Gastroesophageal sphincter (tissue), 4 donors: ENCODE data around the gene RBMX2. TPM values are rescaled to one million over a fixed set of nuclear protein-coding genes. Genes with fewer than 3 reads are reported as not detected.

Source experiments
- ATAC-seq: fragments of 150-250 bp; one replicate; pipeline ENCODE4 v1.9.1; 2016; ENCODE audit warnings: mild to moderate bottlenecking, moderate library complexity
- H3K27ac ChIP-seq, 4 donors: fragments of 200-600 bp; sonication (generic) in 3 of 4; 1 replicate in 3 of 4; 2 replicates in 1 of 4; pipeline ENCODE4 v1.5.1; 2016 to 2019
- H3K27me3 ChIP-seq: fragments of 200-600 bp; sonication (generic); one replicate; pipeline ENCODE4 v1.5.1; 2019
- H3K36me3 ChIP-seq, 2 donors: fragments of 200-600 bp; sonication (generic); one replicate each; pipeline ENCODE4 v1.5.1; 2019; ENCODE audit warnings: control low read depth in 1 of 2
- H3K4me1 ChIP-seq, 3 donors: fragments of 200-600 bp; sonication (generic); 1 replicate in 2 of 3; 2 replicates in 1 of 3; pipeline ENCODE4 v1.5.1; 2016 to 2019; ENCODE audit warnings: control low read depth in 2 of 3
- H3K4me3 ChIP-seq, 2 donors: fragments of 200-600 bp; sonication (generic); one replicate each; pipeline ENCODE4 v1.5.1; 2019; ENCODE audit warnings: mild to moderate bottlenecking in 1 of 2, moderate library complexity in 1 of 2
- H3K9me3 ChIP-seq, 3 donors: fragments of 200-600 bp; sonication (generic); one replicate each; pipeline ENCODE4 v1.5.1; 2017 to 2019; ENCODE audit warnings: control low read depth in 2 of 3
- EP300 ChIP-seq: sonication (generic); formaldehyde crosslinking; IDR thresholded peaks from one replicate; pipeline ENCODE4 v1.6.1; 2017; ENCODE audit warnings: antibody characterized with exemption, mild to moderate bottlenecking
- POLR2A ChIP-seq, 2 donors: fragments of 450-650 bp; IDR thresholded peaks; one replicate each; pipeline ENCODE4 v1.6.1; 2017; ENCODE audit warnings: antibody characterized with exemption in 2 of 2, mild to moderate bottlenecking in 2 of 2, moderate library complexity in 1 of 2
- POLR2AphosphoS5 ChIP-seq: sonication (generic); formaldehyde crosslinking; IDR thresholded peaks from one replicate; pipeline ENCODE4 v1.6.1; 2017; ENCODE audit warnings: antibody characterized with exemption
- WGBS, 2 donors: methylation state at CpG; one replicate each; pipeline ENCODE4 v1.1.5; 2018; ENCODE audit warnings: low coverage in 1 of 2; 5-methylcytosine and 5-hydroxymethylcytosine counted together
- total RNA-seq, 4 donors: library from RNA; depleted of rRNA; stranded (reverse); fragments of >200 nt; gene quantifications; one replicate each; pipeline ENCODE4 v1.1.0, GENCODE V29; 2016
- TF ChIP-seq, protein P1 (sequence below), 4 experiments: fragments of 200-600 bp in 2 of 4; fragments of 450-650 bp in 2 of 4; sonication (generic) in 1 of 4; IDR thresholded peaks; one replicate each; pipeline ENCODE4 v1.5.1; 2017 to 2019; ENCODE audit warnings: antibody characterized with exemption in 4 of 4, mild to moderate bottlenecking in 2 of 4, moderate library complexity in 2 of 4

The RBMX2 gene
- total RNA-seq, 4 donors from 2014 or later, result 14.8 to 19.5 (median 18.0) TPM

DNA sequence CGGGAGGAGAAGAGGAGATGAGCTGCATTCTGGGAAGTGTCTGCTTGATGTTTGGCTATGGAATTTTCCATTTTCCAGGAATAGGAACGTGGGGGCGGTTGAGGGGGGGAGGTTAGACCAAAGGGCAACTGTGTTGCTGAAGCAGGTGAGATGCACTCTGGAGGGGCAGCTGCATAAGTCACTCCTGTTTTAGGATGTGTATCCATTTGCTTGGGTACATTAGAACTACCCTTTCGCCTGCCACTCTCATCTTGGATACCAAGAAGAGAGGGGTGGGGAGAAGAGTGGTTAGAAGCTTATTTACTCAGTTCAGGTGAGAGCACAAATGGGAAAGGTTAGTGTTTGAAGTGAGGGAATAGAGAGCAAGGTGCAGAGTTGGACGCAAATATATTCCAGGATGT is 15.4 kb upstream of the RBMX2 start:
- Histone ChIP-seq H3K27ac (no peak overlapping the region), H3K4me3 (no peak overlapping the region), H3K36me3 (no peaks in the 10 kb centered on the region), H3K4me1 (no peaks in the 10 kb centered on the region), H3K9me3 (no peaks in the 10 kb centered on the region), H3K27me3 (no peaks in the 10 kb centered on the region)
- ATAC-seq, result no peak
- 32 to 68% methylated on average over 2 to 3 of the region's 5 CpGs for WGBS, 2 donors
- TF ChIP-seq POLR2AphosphoS5, result no peak
- TF ChIP-seq POLR2A (IDR thresholded peaks at IDR 0.05), result no peak
- TF ChIP-seq EP300, result no peak
- TF ChIP-seq, protein P1, sequence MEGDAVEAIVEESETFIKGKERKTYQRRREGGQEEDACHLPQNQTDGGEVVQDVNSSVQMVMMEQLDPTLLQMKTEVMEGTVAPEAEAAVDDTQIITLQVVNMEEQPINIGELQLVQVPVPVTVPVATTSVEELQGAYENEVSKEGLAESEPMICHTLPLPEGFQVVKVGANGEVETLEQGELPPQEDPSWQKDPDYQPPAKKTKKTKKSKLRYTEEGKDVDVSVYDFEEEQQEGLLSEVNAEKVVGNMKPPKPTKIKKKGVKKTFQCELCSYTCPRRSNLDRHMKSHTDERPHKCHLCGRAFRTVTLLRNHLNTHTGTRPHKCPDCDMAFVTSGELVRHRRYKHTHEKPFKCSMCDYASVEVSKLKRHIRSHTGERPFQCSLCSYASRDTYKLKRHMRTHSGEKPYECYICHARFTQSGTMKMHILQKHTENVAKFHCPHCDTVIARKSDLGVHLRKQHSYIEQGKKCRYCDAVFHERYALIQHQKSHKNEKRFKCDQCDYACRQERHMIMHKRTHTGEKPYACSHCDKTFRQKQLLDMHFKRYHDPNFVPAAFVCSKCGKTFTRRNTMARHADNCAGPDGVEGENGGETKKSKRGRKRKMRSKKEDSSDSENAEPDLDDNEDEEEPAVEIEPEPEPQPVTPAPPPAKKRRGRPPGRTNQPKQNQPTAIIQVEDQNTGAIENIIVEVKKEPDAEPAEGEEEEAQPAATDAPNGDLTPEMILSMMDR (IDR thresholded peaks at IDR 0.05), result no peak

GRCh38 chrX:130393451-130394074 is 8.2 kb upstream of the RBMX2 start:
- TF ChIP-seq POLR2AphosphoS5 (no peak), EP300 (no peak)
- TF ChIP-seq, protein P1 (IDR thresholded peaks at IDR 0.05), result peak; percentile 28 to 63 (median 42)
- Histone ChIP-seq H3K27me3 (no peaks in the 10 kb centered on the region), H3K36me3 (no peaks in the 10 kb centered on the region), H3K4me3 (no peak overlapping the region), H3K27ac (no peak overlapping the region), H3K9me3 (no peaks in the 10 kb centered on the region), H3K4me1 (no peaks in the 10 kb centered on the region)
- WGBS, 2 donors, result 33 to 35% methylated on average over 1 to 5 of the region's 5 CpGs
- ATAC-seq, result no peak

- no peak overlapping the region for H3K4me3 ChIP-seq
- no peak overlapping the region for H3K27ac ChIP-seq
- no peaks in the 10 kb centered on the region for H3K36me3 ChIP-seq
- no peaks in the 10 kb centered on the region for H3K9me3 ChIP-seq
- ATAC-seq, result no peak
- TF ChIP-seq POLR2A (IDR thresholded peaks at IDR 0.05) (no peak), POLR2AphosphoS5 (no peak), EP300 (no peak)
- TF ChIP-seq, protein P1 (IDR thresholded peaks at IDR 0.05), result no peak
- WGBS, 2 donors, result 29 to 43% methylated on average over 3 to 6 of the region's 7 CpGs
- no peaks in the 10 kb centered on the region for H3K4me1 ChIP-seq
- H3K27me3 ChIP-seq, result no peaks in the 10 kb centered on the region
Measured at GRCh38 chrX:130395341-130395740, 6.4 kb upstream of the RBMX2 start.

DNA sequence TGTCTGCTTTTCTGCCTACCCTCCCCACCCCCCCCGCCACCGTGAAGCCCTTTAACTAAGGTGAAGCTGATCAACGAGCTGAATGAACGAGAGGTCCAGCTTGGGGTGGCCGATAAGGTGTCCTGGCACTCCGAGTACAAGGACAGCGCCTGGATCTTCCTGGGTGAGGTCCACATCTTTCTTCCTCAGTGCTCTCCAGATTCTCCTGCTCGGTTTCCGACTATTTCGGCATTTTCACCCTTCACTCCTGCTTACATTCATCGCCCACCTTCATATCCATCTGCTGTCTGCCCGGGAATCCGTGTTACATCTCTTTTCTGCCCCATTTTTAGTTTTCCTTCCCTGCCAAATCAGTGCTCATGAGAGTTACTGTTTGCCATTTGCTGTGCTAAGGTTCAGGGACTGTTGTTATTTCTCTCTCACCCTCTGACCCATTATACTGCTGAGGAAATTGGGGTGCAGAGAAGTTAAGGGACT is 459 bp downstream of the RBMX2 start:
- peak overlapping the region; percentile 36 to 85 (median 84) for H3K27ac ChIP-seq
- no peaks in the 10 kb centered on the region for H3K9me3 ChIP-seq
- no peaks in the 10 kb centered on the region for H3K27me3 ChIP-seq
- peaks cover 0 to 15% of the 10 kb centered on the region in 2 donors for H3K36me3 ChIP-seq
- H3K4me3 ChIP-seq, result peak overlapping the region; percentile 67 to 70
- H3K4me1 ChIP-seq, result peaks cover 0 to 26% (median 0%) of the 10 kb centered on the region in 3 donors
- 2 to 15% methylated on average over 6 to 10 of the region's 13 CpGs for WGBS, 2 donors
- ATAC-seq, result peak; percentile 46
- TF ChIP-seq POLR2AphosphoS5, result no peak
- TF ChIP-seq, protein P1 (IDR thresholded peaks at IDR 0.05), result no peak
- TF ChIP-seq POLR2A (IDR thresholded peaks at IDR 0.05), result no peak
- TF ChIP-seq EP300, result no peak

- Histone ChIP-seq H3K36me3 (peaks cover 0 to 58% of the 10 kb centered on the region in 2 donors), H3K27ac (no peak overlapping the region), H3K9me3 (no peaks in the 10 kb centered on the region), H3K27me3 (no peaks in the 10 kb centered on the region), H3K4me1 (no peaks in the 10 kb centered on the region), H3K4me3 (no peak overlapping the region)
- peak; percentile 61 for ATAC-seq
- TF ChIP-seq, protein P1 (IDR thresholded peaks at IDR 0.05), result no peak
- TF ChIP-seq EP300 (no peak), POLR2AphosphoS5 (no peak), POLR2A (IDR thresholded peaks at IDR 0.05) (no peak)
- WGBS, 2 donors, result 50 to 64% methylated on average over 2 of the region's 2 CpGs
Measured at GRCh38 chrX:130413415-130413814, 11.6 kb downstream of the RBMX2 start.
